HCT116 (cell line): ENCODE measurements around the gene TIAM2.

Source experiments
- POLR2A ChIP-seq: IDR thresholded peaks from 2 replicates; pipeline ENCODE4 v1.7.0; 2011; ENCODE audit warnings: borderline replicate concordance; ENCODE audit not compliant: insufficient read depth, insufficient read length; ENCODE audit errors: extremely low read depth
- TF ChIP-seq, protein P1 (sequence below): IDR thresholded peaks from 2 replicates; pipeline ENCODE4 v1.6.1; 2011; ENCODE audit warnings: mild to moderate bottlenecking, low read length, moderate library complexity; ENCODE audit not compliant: insufficient replicate concordance; ENCODE audit errors: extremely low read depth
- TF ChIP-seq, protein P2 (sequence below), 3 experiments: fragments of 200-600 bp in 1 of 3; sonication (generic) in 1 of 3; IDR thresholded peaks in 2 of 3; conservative IDR thresholded peaks in 1 of 3; 2 replicates each; pipeline ENCODE4 v1.5.1; 2012 to 2017; ENCODE audit warnings: low read depth in 2 of 3, low read length in 2 of 3, antibody characterized with exemption in 1 of 3, borderline replicate concordance in 1 of 3, control low read depth in 1 of 3, mild to moderate bottlenecking in 1 of 3, mixed read lengths in 1 of 3, mixed run types in 1 of 3, moderate library complexity in 1 of 3; ENCODE audit not compliant: insufficient read depth in 1 of 3

DNA sequence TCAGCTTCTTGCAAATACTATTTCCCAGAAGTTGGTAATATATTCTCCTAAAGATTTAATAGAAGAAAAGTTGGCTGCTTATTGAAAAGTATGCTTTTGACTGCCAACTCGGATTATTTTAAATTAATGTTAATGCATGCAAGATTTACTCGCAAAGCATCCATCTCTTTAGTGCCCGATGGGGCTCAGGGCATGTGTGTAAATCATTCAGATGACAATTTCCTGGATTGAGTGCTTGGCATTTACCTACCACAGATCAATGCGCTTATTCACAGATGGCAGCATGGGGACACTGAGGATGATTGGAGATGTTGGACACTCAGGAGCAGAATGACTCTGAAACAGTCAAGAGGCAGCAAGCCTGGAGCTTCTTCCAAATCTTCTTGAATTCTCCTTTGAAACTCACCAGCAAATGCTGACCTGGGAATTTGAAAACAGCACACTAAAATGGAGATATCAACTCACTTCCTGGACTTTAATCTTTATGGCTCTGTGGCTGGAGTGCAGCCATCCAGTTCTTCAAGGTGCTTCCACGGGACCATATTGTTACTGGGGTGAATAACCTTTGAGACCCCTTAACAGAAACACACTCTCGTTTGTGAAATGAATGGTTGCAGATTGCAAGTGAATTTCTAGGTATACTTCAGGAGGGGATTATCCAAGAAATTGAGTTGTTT, 34.1 kb upstream of the TIAM2 start:
- TF ChIP-seq POLR2A: no peak
- TF ChIP-seq, protein P1, sequence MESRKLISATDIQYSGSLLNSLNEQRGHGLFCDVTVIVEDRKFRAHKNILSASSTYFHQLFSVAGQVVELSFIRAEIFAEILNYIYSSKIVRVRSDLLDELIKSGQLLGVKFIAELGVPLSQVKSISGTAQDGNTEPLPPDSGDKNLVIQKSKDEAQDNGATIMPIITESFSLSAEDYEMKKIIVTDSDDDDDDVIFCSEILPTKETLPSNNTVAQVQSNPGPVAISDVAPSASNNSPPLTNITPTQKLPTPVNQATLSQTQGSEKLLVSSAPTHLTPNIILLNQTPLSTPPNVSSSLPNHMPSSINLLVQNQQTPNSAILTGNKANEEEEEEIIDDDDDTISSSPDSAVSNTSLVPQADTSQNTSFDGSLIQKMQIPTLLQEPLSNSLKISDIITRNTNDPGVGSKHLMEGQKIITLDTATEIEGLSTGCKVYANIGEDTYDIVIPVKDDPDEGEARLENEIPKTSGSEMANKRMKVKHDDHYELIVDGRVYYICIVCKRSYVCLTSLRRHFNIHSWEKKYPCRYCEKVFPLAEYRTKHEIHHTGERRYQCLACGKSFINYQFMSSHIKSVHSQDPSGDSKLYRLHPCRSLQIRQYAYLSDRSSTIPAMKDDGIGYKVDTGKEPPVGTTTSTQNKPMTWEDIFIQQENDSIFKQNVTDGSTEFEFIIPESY: no peak
- TF ChIP-seq, protein P2, sequence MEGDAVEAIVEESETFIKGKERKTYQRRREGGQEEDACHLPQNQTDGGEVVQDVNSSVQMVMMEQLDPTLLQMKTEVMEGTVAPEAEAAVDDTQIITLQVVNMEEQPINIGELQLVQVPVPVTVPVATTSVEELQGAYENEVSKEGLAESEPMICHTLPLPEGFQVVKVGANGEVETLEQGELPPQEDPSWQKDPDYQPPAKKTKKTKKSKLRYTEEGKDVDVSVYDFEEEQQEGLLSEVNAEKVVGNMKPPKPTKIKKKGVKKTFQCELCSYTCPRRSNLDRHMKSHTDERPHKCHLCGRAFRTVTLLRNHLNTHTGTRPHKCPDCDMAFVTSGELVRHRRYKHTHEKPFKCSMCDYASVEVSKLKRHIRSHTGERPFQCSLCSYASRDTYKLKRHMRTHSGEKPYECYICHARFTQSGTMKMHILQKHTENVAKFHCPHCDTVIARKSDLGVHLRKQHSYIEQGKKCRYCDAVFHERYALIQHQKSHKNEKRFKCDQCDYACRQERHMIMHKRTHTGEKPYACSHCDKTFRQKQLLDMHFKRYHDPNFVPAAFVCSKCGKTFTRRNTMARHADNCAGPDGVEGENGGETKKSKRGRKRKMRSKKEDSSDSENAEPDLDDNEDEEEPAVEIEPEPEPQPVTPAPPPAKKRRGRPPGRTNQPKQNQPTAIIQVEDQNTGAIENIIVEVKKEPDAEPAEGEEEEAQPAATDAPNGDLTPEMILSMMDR (IDR thresholded peaks at IDR 0.05 in 2 of 3, conservative IDR thresholded peaks at IDR 0.05 in 1 of 3; ENCODE audit: borderline replicate concordance in 1 of 3, insufficient read depth in 1 of 3, low read depth in 2 of 3, low read length in 2 of 3): no peak
